Peyer's patch (tissue), 4 donors: ENCODE data around the gene C14orf180. TPM values are rescaled to one million over a fixed set of nuclear protein-coding genes. Genes with fewer than 3 reads are reported as not detected.

Experiments
- DNase-seq, 3 donors: peaks; one replicate each; pipeline ENCODE4 v3.0.0-alpha.2; 2017 to 2019
- H3K27ac ChIP-seq, 4 donors: fragments of 200-600 bp; sonication (generic); one replicate each; pipeline ENCODE4 v1.5.1; 2016 to 2019
- H3K27me3 ChIP-seq, 2 donors: fragments of 200-600 bp; sonication (generic); one replicate each; pipeline ENCODE4 v1.5.1; 2019
- H3K36me3 ChIP-seq, 3 donors: fragments of 200-600 bp; sonication (generic); one replicate each; pipeline ENCODE4 v1.5.1; 2016 to 2019
- H3K4me1 ChIP-seq, 4 donors: fragments of 200-600 bp; sonication (generic); one replicate each; pipeline ENCODE4 v1.5.1; 2016 to 2019
- H3K4me3 ChIP-seq, 4 donors: fragments of 200-600 bp; sonication (generic); 1 replicate in 3 of 4; 2 replicates in 1 of 4; pipeline ENCODE4 v1.5.1; 2016 to 2019; ENCODE audit warnings: mild to moderate bottlenecking in 1 of 4
- H3K9me3 ChIP-seq, 4 donors: fragments of 200-600 bp; sonication (generic); one replicate each; pipeline ENCODE4 v1.5.1; 2016 to 2019; ENCODE audit warnings: mild to moderate bottlenecking in 1 of 4
- POLR2A ChIP-seq, 2 donors: fragments of 450-650 bp; IDR thresholded peaks; one replicate each; pipeline ENCODE4 v1.5.1; 2017; ENCODE audit warnings: antibody characterized with exemption in 2 of 2, mild to moderate bottlenecking in 2 of 2, moderate library complexity in 2 of 2
- total RNA-seq, 4 donors: library from RNA; depleted of rRNA; stranded (reverse); fragments of >200 nt; gene quantifications; one replicate each; pipeline ENCODE4 v1.1.0, GENCODE V29; 2016
- TF ChIP-seq, protein P1 (sequence below), 6 experiments: fragments of 450-650 bp in 4 of 6; fragments of 200-600 bp in 2 of 6; sonication (generic) in 1 of 6; IDR thresholded peaks; one replicate each; pipeline ENCODE4 v1.5.1; 2017 to 2019; ENCODE audit warnings: antibody characterized with exemption in 6 of 6, mild to moderate bottlenecking in 3 of 6, moderate library complexity in 1 of 6

C14orf180 gene
- total RNA-seq, 4 donors from 2014 or later: 0.70 TPM; not detected in 3

GRCh38 chr14:104582005-104582404, 2.4 kb downstream of the C14orf180 start:
- Histone ChIP-seq H3K9me3 (no peaks in the 10 kb centered on the region), H3K36me3 (no peaks in the 10 kb centered on the region), H3K27ac (no peak overlapping the region), H3K4me1 (peaks cover 0 to 11% (median 0%) of the 10 kb centered on the region in 4 donors), H3K4me3 (no peak overlapping the region), H3K27me3 (no peaks in the 10 kb centered on the region)
- DNase-seq: no peak
- TF ChIP-seq, protein P1, sequence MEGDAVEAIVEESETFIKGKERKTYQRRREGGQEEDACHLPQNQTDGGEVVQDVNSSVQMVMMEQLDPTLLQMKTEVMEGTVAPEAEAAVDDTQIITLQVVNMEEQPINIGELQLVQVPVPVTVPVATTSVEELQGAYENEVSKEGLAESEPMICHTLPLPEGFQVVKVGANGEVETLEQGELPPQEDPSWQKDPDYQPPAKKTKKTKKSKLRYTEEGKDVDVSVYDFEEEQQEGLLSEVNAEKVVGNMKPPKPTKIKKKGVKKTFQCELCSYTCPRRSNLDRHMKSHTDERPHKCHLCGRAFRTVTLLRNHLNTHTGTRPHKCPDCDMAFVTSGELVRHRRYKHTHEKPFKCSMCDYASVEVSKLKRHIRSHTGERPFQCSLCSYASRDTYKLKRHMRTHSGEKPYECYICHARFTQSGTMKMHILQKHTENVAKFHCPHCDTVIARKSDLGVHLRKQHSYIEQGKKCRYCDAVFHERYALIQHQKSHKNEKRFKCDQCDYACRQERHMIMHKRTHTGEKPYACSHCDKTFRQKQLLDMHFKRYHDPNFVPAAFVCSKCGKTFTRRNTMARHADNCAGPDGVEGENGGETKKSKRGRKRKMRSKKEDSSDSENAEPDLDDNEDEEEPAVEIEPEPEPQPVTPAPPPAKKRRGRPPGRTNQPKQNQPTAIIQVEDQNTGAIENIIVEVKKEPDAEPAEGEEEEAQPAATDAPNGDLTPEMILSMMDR (IDR thresholded peaks at IDR 0.05): no peak
- TF ChIP-seq POLR2A (IDR thresholded peaks at IDR 0.05): no peak

DNA sequence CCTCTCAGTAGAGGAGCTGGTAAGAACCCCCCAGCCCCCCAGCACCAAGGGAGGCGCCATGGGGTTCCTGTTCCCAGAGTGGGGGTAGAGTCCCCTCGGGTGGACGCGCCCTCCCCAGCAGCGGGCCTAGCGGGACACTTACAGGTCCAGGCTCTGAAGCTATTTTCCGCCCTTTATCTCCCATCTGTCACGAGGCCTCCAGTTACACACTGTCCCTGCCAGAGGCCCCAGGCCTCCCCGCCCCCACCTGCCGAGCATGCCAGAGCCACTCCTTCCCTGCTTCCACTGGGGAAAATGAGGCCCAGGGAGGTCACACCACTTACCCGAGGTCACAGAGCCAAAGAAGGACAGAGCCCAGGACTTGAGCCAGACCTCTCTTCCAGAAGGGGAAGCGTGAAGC, 3.1 kb downstream of the C14orf180 start:
- Histone ChIP-seq H3K27ac (no peak overlapping the region), H3K4me3 (no peak overlapping the region), H3K4me1 (peaks cover 0 to 4% (median 0%) of the 10 kb centered on the region in 4 donors), H3K9me3 (no peaks in the 10 kb centered on the region), H3K27me3 (no peaks in the 10 kb centered on the region), H3K36me3 (no peaks in the 10 kb centered on the region)
- no peak for DNase-seq
- TF ChIP-seq, protein P1 (IDR thresholded peaks at IDR 0.05): no peak
- no peak for TF ChIP-seq POLR2A (IDR thresholded peaks at IDR 0.05)

- H3K27me3 ChIP-seq: no peaks in the 10 kb centered on the region
- no peaks in the 10 kb centered on the region for H3K4me1 ChIP-seq
These were observed 4.1 kb downstream of the C14orf180 start for GRCh38 chr14:104583424-104584306.

GRCh38 chr14:104584557-104584956, 5.0 kb downstream of the C14orf180 start:
- TF ChIP-seq POLR2A (IDR thresholded peaks at IDR 0.05): no peak
- TF ChIP-seq, protein P1 (IDR thresholded peaks at IDR 0.05): no peak
- Histone ChIP-seq H3K4me3 (no peak overlapping the region), H3K27me3 (no peaks in the 10 kb centered on the region), H3K27ac (no peak overlapping the region), H3K36me3 (no peaks in the 10 kb centered on the region), H3K9me3 (no peaks in the 10 kb centered on the region), H3K4me1 (no peaks in the 10 kb centered on the region)
- DNase-seq: no peak

More at GRCh38 chr14:104583424-104584306, 4.1 kb downstream of the C14orf180 start:
- no peak overlapping the region for H3K27ac ChIP-seq
- no peak for TF ChIP-seq POLR2A (IDR thresholded peaks at IDR 0.05)
- TF ChIP-seq, protein P1 (IDR thresholded peaks at IDR 0.05): no peak
- DNase-seq: no peak
- H3K4me3 ChIP-seq: no peak overlapping the region
- H3K9me3 ChIP-seq: no peaks in the 10 kb centered on the region
- H3K36me3 ChIP-seq: no peaks in the 10 kb centered on the region

GRCh38 chr14:104585966-104586697, 6.6 kb downstream of the C14orf180 start:
- no peaks in the 10 kb centered on the region for H3K27me3 ChIP-seq
- H3K9me3 ChIP-seq: no peaks in the 10 kb centered on the region
- no peak for DNase-seq
- no peak overlapping the region for H3K27ac ChIP-seq
- no peak overlapping the region for H3K4me3 ChIP-seq
- no peaks in the 10 kb centered on the region for H3K4me1 ChIP-seq
- no peaks in the 10 kb centered on the region for H3K36me3 ChIP-seq
- TF ChIP-seq, protein P1 (IDR thresholded peaks at IDR 0.05): no peak
- TF ChIP-seq POLR2A (IDR thresholded peaks at IDR 0.05): no peak
